Measurements from ENCODE around the gene MFNG.

The MFNG gene

GRCh38 chr22:37485395-37486223 is 575 bp downstream of the MFNG start:
- H3K4me1 ChIP-seq (ENCODE audit: insufficient read depth, low read length), result peaks cover 32% of the 10 kb centered on the region
- no peaks in the 10 kb centered on the region for H3K36me3 ChIP-seq (ENCODE audit: insufficient read depth, low read length)
- no peak overlapping the region for H2AFZ ChIP-seq (ENCODE audit: low read depth, low read length)
- H3K4me3 ChIP-seq (ENCODE audit: low read length), result no peak overlapping the region
- no peaks in the 10 kb centered on the region for H3K27me3 ChIP-seq (ENCODE audit: insufficient read depth, low read length)
- no peaks in the 10 kb centered on the region for H3K9me3 ChIP-seq (ENCODE audit: low read length)

- Histone ChIP-seq H3K36me3 (ENCODE audit: insufficient read depth, low read length) (no peaks in the 10 kb centered on the region), H3K4me1 (ENCODE audit: insufficient read depth, low read length) (peaks cover 32% of the 10 kb centered on the region), H3K9me3 (ENCODE audit: low read length) (no peaks in the 10 kb centered on the region), H3K4me3 (ENCODE audit: low read length) (no peak overlapping the region), H3K27me3 (ENCODE audit: insufficient read depth, low read length) (no peaks in the 10 kb centered on the region), H2AFZ (ENCODE audit: low read depth, low read length) (no peak overlapping the region)
These were observed 1.4 kb downstream of the MFNG start for GRCh38 chr22:37484480-37485394.

GRCh38 chr22:37483050-37483449 is 3.1 kb downstream of the MFNG start:
- H2AFZ ChIP-seq (ENCODE audit: low read depth, low read length), result no peak overlapping the region
- no peaks in the 10 kb centered on the region for H3K36me3 ChIP-seq (ENCODE audit: insufficient read depth, low read length)
- no peak overlapping the region for H3K4me3 ChIP-seq (ENCODE audit: low read length)
- H3K27me3 ChIP-seq (ENCODE audit: insufficient read depth, low read length), result no peaks in the 10 kb centered on the region
- H3K4me1 ChIP-seq (ENCODE audit: insufficient read depth, low read length), result peaks cover 32% of the 10 kb centered on the region
- H3K9me3 ChIP-seq (ENCODE audit: low read length), result no peaks in the 10 kb centered on the region

GRCh38 chr22:37482244-37482643 is 3.9 kb downstream of the MFNG start:
- Histone ChIP-seq H3K27me3 (ENCODE audit: insufficient read depth, low read length) (no peaks in the 10 kb centered on the region), H3K36me3 (ENCODE audit: insufficient read depth, low read length) (no peaks in the 10 kb centered on the region), H3K4me1 (ENCODE audit: insufficient read depth, low read length) (peaks cover 32% of the 10 kb centered on the region), H3K9me3 (ENCODE audit: low read length) (no peaks in the 10 kb centered on the region), H3K4me3 (ENCODE audit: low read length) (no peak overlapping the region), H2AFZ (ENCODE audit: low read depth, low read length) (no peak overlapping the region)

- Histone ChIP-seq H2AFZ (ENCODE audit: low read depth, low read length) (no peak overlapping the region), H3K36me3 (ENCODE audit: insufficient read depth, low read length) (no peaks in the 10 kb centered on the region), H3K4me3 (ENCODE audit: low read length) (no peak overlapping the region), H3K9me3 (ENCODE audit: low read length) (no peaks in the 10 kb centered on the region), H3K27me3 (ENCODE audit: insufficient read depth, low read length) (no peaks in the 10 kb centered on the region), H3K4me1 (ENCODE audit: insufficient read depth, low read length) (peaks cover 23% of the 10 kb centered on the region)
These were observed 4.8 kb downstream of the MFNG start for GRCh38 chr22:37481347-37481907.

- Histone ChIP-seq H3K9me3 (ENCODE audit: low read length) (no peaks in the 10 kb centered on the region), H2AFZ (ENCODE audit: low read depth, low read length) (no peak overlapping the region), H3K27me3 (ENCODE audit: insufficient read depth, low read length) (no peaks in the 10 kb centered on the region), H3K4me3 (ENCODE audit: low read length) (no peak overlapping the region), H3K4me1 (ENCODE audit: insufficient read depth, low read length) (peaks cover 19% of the 10 kb centered on the region), H3K36me3 (ENCODE audit: insufficient read depth, low read length) (no peaks in the 10 kb centered on the region)
These were observed 5.5 kb downstream of the MFNG start for GRCh38 chr22:37480387-37481346.

- Histone ChIP-seq H3K4me3 (ENCODE audit: low read length) (no peak overlapping the region), H2AFZ (ENCODE audit: low read depth, low read length) (no peak overlapping the region), H3K9me3 (ENCODE audit: low read length) (no peaks in the 10 kb centered on the region), H3K4me1 (ENCODE audit: insufficient read depth, low read length) (peaks cover 11% of the 10 kb centered on the region), H3K36me3 (ENCODE audit: insufficient read depth, low read length) (no peaks in the 10 kb centered on the region), H3K27me3 (ENCODE audit: insufficient read depth, low read length) (no peaks in the 10 kb centered on the region)
These were observed 7.0 kb downstream of the MFNG start for GRCh38 chr22:37479196-37479595.

- H3K4me3 ChIP-seq (ENCODE audit: low read length), result no peak overlapping the region
- no peaks in the 10 kb centered on the region for H3K36me3 ChIP-seq (ENCODE audit: insufficient read depth, low read length)
- H3K27me3 ChIP-seq (ENCODE audit: insufficient read depth, low read length), result no peaks in the 10 kb centered on the region
- H3K9me3 ChIP-seq (ENCODE audit: low read length), result no peaks in the 10 kb centered on the region
- H3K4me1 ChIP-seq (ENCODE audit: insufficient read depth, low read length), result no peaks in the 10 kb centered on the region
- no peak overlapping the region for H2AFZ ChIP-seq (ENCODE audit: low read depth, low read length)
These were observed 9.5 kb downstream of the MFNG start for GRCh38 chr22:37476389-37477329.

- Histone ChIP-seq H3K36me3 (ENCODE audit: insufficient read depth, low read length) (no peaks in the 10 kb centered on the region), H3K27me3 (ENCODE audit: insufficient read depth, low read length) (peaks cover 4% of the 10 kb centered on the region), H3K4me1 (ENCODE audit: insufficient read depth, low read length) (no peaks in the 10 kb centered on the region), H3K9me3 (ENCODE audit: low read length) (no peaks in the 10 kb centered on the region), H3K4me3 (ENCODE audit: low read length) (no peak overlapping the region), H2AFZ (ENCODE audit: low read depth, low read length) (no peak overlapping the region)
These were observed 11.6 kb downstream of the MFNG start for GRCh38 chr22:37474447-37475090.

- Histone ChIP-seq H3K4me3 (ENCODE audit: low read length) (no peak overlapping the region), H3K36me3 (ENCODE audit: insufficient read depth, low read length) (no peaks in the 10 kb centered on the region), H2AFZ (ENCODE audit: low read depth, low read length) (no peak overlapping the region), H3K27me3 (ENCODE audit: insufficient read depth, low read length) (peaks cover 8% of the 10 kb centered on the region), H3K4me1 (ENCODE audit: insufficient read depth, low read length) (no peaks in the 10 kb centered on the region), H3K9me3 (ENCODE audit: low read length) (no peaks in the 10 kb centered on the region)
These were observed 12.7 kb downstream of the MFNG start for GRCh38 chr22:37473437-37473946.

- Histone ChIP-seq H3K36me3 (ENCODE audit: insufficient read depth, low read length) (no peaks in the 10 kb centered on the region), H2AFZ (ENCODE audit: low read depth, low read length) (no peak overlapping the region), H3K27me3 (ENCODE audit: insufficient read depth, low read length) (peaks cover 8% of the 10 kb centered on the region), H3K4me3 (ENCODE audit: low read length) (no peak overlapping the region), H3K4me1 (ENCODE audit: insufficient read depth, low read length) (no peaks in the 10 kb centered on the region), H3K9me3 (ENCODE audit: low read length) (no peaks in the 10 kb centered on the region)
These were observed 13.7 kb downstream of the MFNG start for GRCh38 chr22:37472418-37473006.

Data from neuron (in vitro differentiated cells).